HG03045 (cell line): Measurements from ENCODE around the gene ATP6V1C2.

Source experiments
- ATAC-seq: cut with Tn5 transposase; IDR thresholded peaks from one replicate; pipeline ENCODE4 v1.9.1; 2021; ENCODE audit warnings: mild to moderate bottlenecking, moderate library complexity; ENCODE audit not compliant: unreplicated experiment

Gene ATP6V1C2

GRCh38 chr2:10722252-10722825 is 909 bp downstream of the ATP6V1C2 start:
- ATAC-seq, result no peak

GRCh38 chr2:10732924-10733565 is 11.6 kb downstream of the ATP6V1C2 start:
- ATAC-seq, result no peak

GRCh38 chr2:10733566-10733925 is 12.1 kb downstream of the ATP6V1C2 start:
- no peak for ATAC-seq

- no peak for ATAC-seq
Measured at GRCh38 chr2:10733980-10734379, 12.6 kb downstream of the ATP6V1C2 start.

GRCh38 chr2:10738192-10738591 is 16.8 kb downstream of the ATP6V1C2 start:
- no peak for ATAC-seq

- ATAC-seq, result no peak
Measured at GRCh38 chr2:10740226-10740625, 18.8 kb downstream of the ATP6V1C2 start.

- no peak for ATAC-seq
Measured at GRCh38 chr2:10741139-10741538, 19.7 kb downstream of the ATP6V1C2 start.

GRCh38 chr2:10742666-10743065 is 21.2 kb downstream of the ATP6V1C2 start:
- no peak for ATAC-seq

GRCh38 chr2:10750610-10751009 is 29.2 kb downstream of the ATP6V1C2 start:
- no peak for ATAC-seq

- ATAC-seq, result no peak
Measured at GRCh38 chr2:10752236-10752635, 30.8 kb downstream of the ATP6V1C2 start.

GRCh38 chr2:10753156-10753555 is 31.7 kb downstream of the ATP6V1C2 start:
- no peak for ATAC-seq

GRCh38 chr2:10753876-10754275 is 32.4 kb downstream of the ATP6V1C2 start:
- ATAC-seq, result no peak

- no peak for ATAC-seq
Measured at GRCh38 chr2:10755621-10756020, 34.2 kb downstream of the ATP6V1C2 start.

GRCh38 chr2:10757814-10758286 is 36.4 kb downstream of the ATP6V1C2 start:
- ATAC-seq, result no peak

- ATAC-seq, result no peak
Measured at GRCh38 chr2:10759151-10759714, 37.8 kb downstream of the ATP6V1C2 start.

GRCh38 chr2:10760794-10761504 is 39.5 kb downstream of the ATP6V1C2 start:
- ATAC-seq, result no peak

GRCh38 chr2:10761591-10761990 is 40.2 kb downstream of the ATP6V1C2 start:
- ATAC-seq, result no peak

GRCh38 chr2:10762651-10763460 is 41.4 kb downstream of the ATP6V1C2 start:
- ATAC-seq, result no peak

- no peak for ATAC-seq
Measured at GRCh38 chr2:10763461-10763800, 42.0 kb downstream of the ATP6V1C2 start.

GRCh38 chr2:10764096-10764785 is 42.8 kb downstream of the ATP6V1C2 start:
- no peak for ATAC-seq

- no peak for ATAC-seq
Measured at GRCh38 chr2:10764896-10765295, 43.5 kb downstream of the ATP6V1C2 start.
